MG63 (cell line): ENCODE data around the gene TXNRD2. TPM values are rescaled to one million over a fixed set of nuclear protein-coding genes. Genes with fewer than 3 reads are reported as not detected.

Source experiments
- DNase-seq: peaks from one replicate; pipeline ENCODE4 v3.0.0-alpha.2; 2020
- H3K27me3 ChIP-seq: fragments of 250-450 bp; sonication (Bioruptor Pico); 2 replicates; pipeline ENCODE4 v1.5.1; 2020; ENCODE audit warnings: mild to moderate bottlenecking, moderate library complexity
- H3K36me3 ChIP-seq: fragments of 250-450 bp; sonication (Bioruptor Pico); 2 replicates; pipeline ENCODE4 v1.5.1; 2020; ENCODE audit warnings: mild to moderate bottlenecking, moderate library complexity
- H3K4me3 ChIP-seq: fragments of 250-450 bp; sonication (Bioruptor Pico); 2 replicates; pipeline ENCODE4 v1.5.1; 2020; ENCODE audit warnings: mild to moderate bottlenecking, moderate library complexity
- H3K9me3 ChIP-seq: fragments of 250-450 bp; sonication (Bioruptor Pico); 2 replicates; pipeline ENCODE4 v1.5.1; 2020; ENCODE audit warnings: mild to moderate bottlenecking, moderate library complexity
- total RNA-seq: library from RNA; depleted of rRNA; stranded (reverse); fragments of >200 nt; shearing (Covaris generic); gene quantifications from 2 replicates; pipeline ENCODE4 v1.2.3, GENCODE V29; 2014; ENCODE audit warnings: low replicate concordance; rRNA removed

Gene TXNRD2
- total RNA-seq: 52.7 and 61.8 TPM in 2 replicates

DNA sequence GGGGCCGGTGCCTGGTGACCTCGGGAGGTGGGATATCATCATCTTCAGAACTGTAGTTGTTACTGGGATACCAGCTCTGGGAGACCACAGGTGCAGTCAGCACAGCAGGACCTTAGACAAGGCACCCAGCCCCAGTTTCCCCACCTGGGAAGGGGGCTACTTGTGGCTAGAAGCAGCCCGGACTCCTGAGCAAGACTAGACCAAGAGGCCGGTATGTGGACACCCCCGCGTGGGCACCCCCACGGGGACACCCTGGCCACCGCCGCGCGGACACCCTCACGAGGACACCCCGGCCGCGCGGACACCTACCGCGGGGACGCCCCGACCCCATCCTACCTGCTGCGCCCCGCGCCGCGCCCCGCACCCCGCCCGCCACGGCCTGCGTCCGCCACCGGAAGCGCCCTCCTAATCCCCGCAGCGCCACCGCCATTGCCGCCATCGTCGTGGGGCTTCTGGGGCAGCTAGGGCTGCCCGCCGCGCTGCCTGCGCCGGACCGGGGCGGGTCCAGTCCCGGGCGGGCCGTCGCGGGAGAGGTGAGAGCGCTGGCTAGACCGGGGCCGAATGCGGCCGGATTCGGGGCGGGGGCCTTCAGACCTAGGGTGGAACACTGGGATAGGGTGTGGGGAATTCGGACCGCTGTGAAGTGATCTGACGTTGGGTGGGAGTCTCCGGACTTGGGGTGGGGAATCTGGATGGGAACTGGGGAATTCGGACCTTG is at the start of gene TXNRD2, which contains the start of gene COMT:
Gene TXNRD2 (minus strand): TSS at position 454 of the 718 bp plus-strand sequence. CDS start 15 bp downstream, at position 439.
Gene COMT (plus strand): TSS at position 408 of the 718 bp plus-strand sequence. CDS start 20,755 bp downstream, outside the sequence.
- peaks cover 17% of the 10 kb centered on the region for H3K36me3 ChIP-seq
- DNase-seq: peak; percentile 75
- H3K4me3 ChIP-seq: peak within 1 kb of the TSS; percentile 76
- no peaks in the 10 kb centered on the region for H3K27me3 ChIP-seq
- no peaks in the 10 kb centered on the region for H3K9me3 ChIP-seq

DNA sequence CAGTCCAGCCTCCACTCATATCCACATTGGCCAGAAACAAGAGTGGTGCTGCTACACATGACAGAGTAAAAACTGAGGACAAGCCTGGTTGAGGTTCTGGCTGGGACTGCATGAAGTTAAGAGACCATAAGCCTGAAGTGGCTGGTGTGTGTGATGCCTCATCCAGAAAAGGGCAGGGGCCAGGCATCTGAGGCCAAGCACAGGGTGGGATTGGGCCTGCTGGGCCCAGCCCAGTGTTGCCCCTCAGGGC is 49.7 kb upstream of the TXNRD2 start:
- H3K27me3 ChIP-seq: no peaks in the 10 kb centered on the region
- DNase-seq: no peak
- no peak overlapping the region for H3K4me3 ChIP-seq
- no peaks in the 10 kb centered on the region for H3K36me3 ChIP-seq
- H3K9me3 ChIP-seq: no peaks in the 10 kb centered on the region

DNA sequence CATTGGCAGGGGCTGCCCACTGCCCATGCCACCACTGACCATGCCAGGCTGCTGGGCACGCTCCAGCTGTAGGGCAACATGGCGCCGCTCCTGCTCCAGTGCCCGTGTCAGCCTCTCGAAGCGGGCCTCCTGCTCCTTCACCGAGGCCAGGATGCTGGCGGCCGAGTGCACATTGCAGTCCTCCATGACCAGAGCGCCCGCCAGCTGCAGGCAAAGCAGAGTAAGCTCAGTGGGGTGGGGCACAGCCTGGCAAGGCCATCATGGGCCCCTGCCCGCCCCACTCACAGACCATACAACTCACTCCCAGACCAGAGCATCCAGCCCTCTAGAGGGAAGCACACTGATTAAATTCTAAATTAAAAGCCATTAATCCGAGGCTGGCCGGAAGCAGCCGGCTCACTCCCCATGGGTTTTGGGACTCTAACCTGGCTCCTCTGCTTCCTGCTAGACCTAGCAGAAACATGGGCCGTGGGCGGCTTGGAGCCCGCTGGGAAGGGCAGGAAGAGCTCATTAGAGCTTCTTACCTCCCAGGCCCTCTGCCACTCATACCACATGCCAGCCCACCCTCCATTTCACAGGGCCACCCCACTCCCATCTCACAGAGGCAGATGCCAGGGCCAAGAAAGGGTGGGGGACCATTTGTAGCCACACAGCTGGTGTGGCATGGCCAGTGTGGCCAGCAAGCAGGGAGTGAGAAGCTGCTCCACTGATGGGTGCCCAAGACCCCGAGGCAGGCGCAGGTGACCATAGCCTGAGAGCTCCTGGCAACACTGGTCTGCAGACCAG is 49.2 kb upstream of the TXNRD2 start:
- Histone ChIP-seq H3K27me3 (no peaks in the 10 kb centered on the region), H3K36me3 (no peaks in the 10 kb centered on the region), H3K9me3 (no peaks in the 10 kb centered on the region), H3K4me3 (no peak overlapping the region)
- DNase-seq: no peak

DNA sequence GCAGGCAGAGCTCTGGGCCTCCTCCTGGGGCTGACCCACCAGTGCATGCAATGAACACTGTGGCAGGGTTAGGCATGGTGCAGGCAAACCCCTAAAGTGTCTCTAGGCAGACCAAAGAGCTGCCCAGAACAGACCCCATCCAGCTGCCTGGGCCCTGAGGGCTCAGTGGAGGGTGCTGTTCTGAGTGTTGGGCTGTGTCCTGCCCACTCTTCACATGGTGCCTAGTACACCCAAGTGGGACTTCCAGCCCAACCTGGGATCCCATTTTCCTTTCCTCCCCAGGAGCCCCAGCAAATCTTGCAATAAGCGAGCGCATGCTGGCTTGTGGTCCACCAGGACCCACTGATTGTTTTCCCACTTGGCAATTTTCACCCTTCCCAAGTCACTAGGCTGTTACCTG is 48.6 kb upstream of the TXNRD2 start:
- Histone ChIP-seq H3K4me3 (no peak overlapping the region), H3K27me3 (no peaks in the 10 kb centered on the region)
- no peak for DNase-seq

DNA sequence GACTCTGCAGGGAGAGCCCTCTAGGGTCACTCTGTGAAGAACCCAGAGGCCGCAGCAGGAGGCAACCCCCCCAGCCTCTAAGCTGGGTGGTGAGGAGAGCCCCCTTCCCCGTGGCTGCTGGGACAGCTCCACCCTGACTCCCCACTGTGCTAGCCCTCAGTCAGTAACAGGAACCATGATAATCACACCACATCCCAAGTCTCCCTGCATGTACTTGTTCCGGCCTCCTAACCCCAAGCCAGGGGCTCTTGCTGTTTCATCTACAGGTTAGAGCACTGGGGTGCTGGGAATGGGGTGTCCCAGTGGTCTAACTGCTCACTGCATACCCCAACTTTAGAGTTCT is 48.1 kb upstream of the TXNRD2 start:
- no peaks in the 10 kb centered on the region for H3K9me3 ChIP-seq
- no peaks in the 10 kb centered on the region for H3K36me3 ChIP-seq
- DNase-seq: no peak
- H3K4me3 ChIP-seq: no peak overlapping the region
- H3K27me3 ChIP-seq: no peaks in the 10 kb centered on the region

More for the DNA sequence above, 48.6 kb upstream of the TXNRD2 start:
- no peaks in the 10 kb centered on the region for H3K36me3 ChIP-seq
- no peaks in the 10 kb centered on the region for H3K9me3 ChIP-seq

DNA sequence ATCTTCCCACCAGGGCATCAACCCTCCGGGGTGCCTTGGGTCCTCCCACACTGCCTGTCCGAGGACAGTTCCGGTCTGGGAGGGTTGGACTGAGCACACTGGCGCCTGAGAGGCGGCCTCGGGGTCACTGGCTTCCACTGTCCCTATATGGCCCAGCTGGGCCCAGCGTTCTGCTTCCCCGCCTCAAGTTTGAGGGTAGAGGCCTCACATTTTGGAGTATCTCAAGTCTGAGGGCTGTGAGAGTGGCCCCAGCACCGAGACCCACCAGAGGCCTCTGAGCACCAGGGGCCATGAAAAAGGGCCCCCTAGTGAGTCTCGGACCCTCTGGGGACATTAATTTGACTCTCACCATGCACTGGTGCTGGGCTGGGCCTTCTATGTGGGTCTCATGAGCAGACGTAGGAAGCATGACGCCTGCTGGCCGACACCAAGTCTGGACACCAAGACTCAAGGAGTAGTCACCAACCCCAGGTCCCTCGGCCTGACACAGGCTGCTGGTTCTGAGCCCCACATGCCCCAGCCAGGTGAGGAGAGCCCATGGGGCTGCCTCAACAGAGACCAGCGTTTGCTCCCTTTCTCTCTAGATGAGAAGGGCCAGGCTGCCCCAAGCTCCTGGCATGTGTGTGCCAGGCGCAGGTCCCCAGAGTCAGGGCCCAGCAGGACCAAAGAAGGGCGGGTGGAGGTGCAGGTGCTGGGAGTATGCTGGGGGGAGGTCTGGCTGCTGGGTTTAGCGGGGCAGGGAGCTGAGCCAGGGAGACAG is 47.5 kb upstream of the TXNRD2 start:
- no peak overlapping the region for H3K4me3 ChIP-seq
- DNase-seq: no peak
- no peaks in the 10 kb centered on the region for H3K9me3 ChIP-seq
- H3K27me3 ChIP-seq: no peaks in the 10 kb centered on the region
- no peaks in the 10 kb centered on the region for H3K36me3 ChIP-seq

DNA sequence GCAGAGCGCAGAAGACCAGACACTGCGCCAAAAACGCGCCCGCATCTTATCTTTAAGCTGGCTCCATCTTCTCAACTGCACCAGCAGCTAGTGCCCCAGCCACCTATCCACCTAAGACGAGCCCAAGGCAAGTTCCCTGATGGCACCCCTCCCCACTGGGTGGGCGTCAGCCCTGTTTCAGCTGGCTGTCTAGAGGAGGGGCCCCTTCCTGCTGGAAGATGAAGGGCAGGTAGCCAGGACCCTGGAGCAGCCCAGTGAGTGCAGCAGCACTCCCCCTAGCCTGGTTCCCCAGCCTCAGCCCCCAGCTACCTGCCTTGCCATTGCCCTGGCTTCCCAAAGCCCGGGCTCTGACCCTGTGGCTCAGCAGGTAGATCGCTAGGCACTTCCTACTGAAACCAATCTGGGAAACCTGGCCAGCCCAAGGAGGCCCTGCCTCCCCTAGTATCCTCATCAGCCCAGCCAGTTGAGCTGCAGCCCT is 46.8 kb upstream of the TXNRD2 start:
- Histone ChIP-seq H3K27me3 (no peaks in the 10 kb centered on the region), H3K9me3 (no peaks in the 10 kb centered on the region), H3K36me3 (no peaks in the 10 kb centered on the region), H3K4me3 (no peak overlapping the region)
- DNase-seq: no peak

DNA sequence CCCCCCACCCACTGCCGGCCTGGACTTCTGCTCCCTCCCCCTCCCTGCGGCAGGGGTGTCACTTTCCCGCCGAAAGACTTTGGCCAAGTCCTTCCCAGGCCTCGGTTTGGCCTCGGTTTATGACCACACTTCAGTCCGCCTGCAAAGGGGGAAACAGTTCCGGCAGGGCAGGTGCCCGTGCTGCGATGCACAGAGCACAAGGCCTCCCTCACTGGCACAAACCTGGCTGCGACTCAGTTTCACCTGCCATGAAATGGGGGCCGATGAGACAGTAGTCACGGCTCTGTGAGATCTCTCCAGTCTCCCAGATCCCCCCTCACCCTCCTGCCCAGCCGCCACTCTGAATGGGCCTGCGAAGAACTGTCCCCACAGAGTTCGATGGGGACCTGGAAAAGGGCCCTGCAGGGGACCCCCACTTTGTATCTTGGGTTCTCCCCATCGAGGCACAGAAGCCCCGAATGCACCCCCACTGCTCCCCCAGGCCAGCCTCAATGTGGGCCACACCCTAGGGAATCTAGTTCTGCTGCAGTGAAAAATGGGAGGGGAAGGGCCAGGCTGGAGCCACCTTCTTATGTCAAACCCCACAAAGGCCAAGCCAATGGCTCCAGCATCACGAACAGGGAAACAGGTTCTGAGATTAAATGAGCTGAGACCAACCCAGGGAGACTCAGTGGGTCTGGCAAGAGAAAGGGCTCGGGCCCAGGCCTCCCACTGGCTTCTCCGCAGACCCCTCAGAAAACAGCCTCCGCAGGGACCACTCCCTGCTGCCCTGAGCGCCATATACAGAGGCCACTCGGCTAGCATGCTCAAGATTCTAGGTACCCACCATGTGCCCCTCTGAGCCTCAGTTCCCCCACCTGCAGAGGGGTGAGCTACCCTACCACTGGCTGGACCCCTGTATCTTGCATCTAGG is 46.0 kb upstream of the TXNRD2 start:
- Histone ChIP-seq H3K36me3 (no peaks in the 10 kb centered on the region), H3K4me3 (no peak overlapping the region), H3K9me3 (no peaks in the 10 kb centered on the region), H3K27me3 (no peaks in the 10 kb centered on the region)
- no peak for DNase-seq

DNA sequence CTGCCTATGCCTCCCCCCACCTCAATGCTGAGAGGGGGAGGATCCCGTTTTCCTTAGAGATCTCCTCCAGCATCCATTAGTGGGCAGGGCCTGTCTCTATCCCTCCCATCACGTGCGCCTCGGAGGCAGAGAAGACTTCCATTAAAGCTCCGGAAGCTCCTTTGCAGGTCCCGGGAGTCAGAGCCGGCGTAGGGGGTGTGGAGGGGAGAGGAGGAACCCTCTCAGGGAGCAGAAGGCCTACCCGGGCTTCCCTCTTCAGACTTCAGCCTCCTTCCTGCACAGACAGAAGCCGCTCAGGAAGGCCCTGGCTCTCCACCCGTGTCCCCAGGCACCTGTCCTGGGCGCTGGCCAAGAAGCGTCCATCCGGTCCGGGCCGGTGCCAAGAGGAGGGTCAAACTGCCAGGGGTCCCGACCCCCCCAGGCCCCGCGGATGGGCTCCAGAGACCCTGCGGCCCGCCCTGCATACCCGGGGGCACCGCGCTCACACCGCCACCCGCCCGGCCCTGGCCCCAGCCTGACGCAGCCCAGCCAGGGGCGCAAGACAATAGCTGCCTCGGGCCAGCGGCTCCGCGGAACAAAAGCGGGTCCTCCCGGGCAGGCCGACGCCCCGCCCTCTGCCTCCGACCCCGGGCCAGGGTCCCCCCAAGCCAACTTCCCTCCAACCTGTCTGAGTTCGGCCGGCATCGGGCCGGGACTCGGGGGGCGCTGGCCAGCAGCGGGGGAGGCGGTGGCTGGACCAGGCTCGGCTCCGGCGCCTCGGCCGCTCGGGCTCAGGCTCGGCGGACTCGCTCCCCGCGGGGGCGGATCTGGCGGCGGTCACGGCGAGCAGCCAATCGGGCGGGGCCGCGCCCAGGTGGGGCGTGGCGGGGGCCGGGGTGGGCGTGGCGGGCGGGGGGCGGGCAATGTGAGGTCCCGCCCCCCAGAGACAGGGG is 45.1 kb upstream of the TXNRD2 start:
- DNase-seq: peak; percentile 65

DNA sequence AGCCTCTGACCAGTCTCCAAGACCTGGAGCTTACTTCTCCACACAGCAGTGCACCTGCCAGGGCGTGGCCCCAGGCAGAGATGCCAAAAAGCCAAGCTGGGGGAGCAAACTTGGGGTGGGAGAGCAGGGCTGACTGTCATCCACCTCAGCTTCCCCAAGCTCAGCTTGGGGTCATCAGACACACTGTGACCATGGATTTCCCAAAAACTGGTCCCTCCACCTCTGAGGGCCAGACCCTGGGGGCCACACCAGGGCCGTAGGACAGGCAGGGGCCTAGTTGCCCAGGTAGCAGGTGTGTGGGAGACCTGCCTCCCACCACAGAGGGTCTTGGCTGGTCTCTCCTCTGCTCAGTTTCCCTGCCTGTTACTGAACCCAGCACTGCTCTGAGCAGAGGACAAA is 44.4 kb upstream of the TXNRD2 start:
- no peaks in the 10 kb centered on the region for H3K9me3 ChIP-seq
- H3K36me3 ChIP-seq: no peaks in the 10 kb centered on the region
- DNase-seq: no peak
- no peaks in the 10 kb centered on the region for H3K27me3 ChIP-seq
- H3K4me3 ChIP-seq: no peak overlapping the region; the same call in 1 of the 2 replicates

More for the DNA sequence above, 45.1 kb upstream of the TXNRD2 start:
- Histone ChIP-seq H3K4me3 (peak overlapping the region; percentile 54), H3K27me3 (no peaks in the 10 kb centered on the region), H3K9me3 (no peaks in the 10 kb centered on the region), H3K36me3 (no peaks in the 10 kb centered on the region)

DNA sequence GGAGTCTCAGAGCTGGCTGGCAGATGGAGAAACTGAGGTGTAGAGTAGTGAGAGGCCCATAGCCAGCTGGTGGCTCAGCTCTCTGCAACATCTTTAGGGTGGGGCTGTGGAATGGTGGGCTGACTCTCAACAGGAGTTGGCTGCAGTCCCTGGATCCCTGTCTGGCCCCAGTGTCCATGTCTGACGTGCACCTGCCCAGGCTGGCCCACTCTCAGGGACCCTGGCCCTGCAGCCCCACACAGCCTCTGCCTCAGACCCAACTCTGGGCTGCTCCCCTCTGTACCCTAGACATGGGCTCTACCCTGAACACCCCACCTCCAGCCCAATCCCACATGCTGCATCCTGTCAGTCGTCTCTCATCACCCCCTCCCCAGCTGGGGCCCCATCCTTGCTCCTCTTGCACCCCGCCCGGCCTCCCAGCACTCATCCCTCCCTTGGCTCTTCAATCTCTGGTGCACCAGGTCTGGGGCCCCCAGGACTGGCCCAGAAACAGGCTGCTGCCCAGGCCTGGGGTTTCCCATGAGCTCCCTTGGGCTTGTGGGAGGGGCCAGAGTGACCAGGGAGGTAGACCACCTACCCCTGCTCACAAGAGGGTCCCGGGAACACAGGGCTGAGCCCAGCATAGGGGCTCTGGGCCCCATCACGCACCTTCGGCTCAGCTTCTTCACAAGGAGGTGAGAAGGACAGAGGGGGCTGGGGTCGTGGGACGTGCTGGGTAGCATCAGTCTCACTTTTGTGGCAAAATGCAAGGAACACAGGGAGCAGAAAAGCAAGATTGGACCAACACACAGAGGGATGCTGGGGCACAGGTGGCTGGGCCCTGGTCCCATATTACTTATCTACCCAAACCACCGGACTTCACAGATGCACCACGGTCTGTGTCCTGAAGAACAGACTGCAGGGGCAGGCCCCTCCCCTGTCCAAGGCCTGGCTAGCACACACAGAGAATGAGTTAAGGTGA is 43.5 kb upstream of the TXNRD2 start:
- Histone ChIP-seq H3K4me3 (no peak overlapping the region), H3K27me3 (no peaks in the 10 kb centered on the region), H3K36me3 (no peaks in the 10 kb centered on the region), H3K9me3 (no peaks in the 10 kb centered on the region)
- no peak for DNase-seq

DNA sequence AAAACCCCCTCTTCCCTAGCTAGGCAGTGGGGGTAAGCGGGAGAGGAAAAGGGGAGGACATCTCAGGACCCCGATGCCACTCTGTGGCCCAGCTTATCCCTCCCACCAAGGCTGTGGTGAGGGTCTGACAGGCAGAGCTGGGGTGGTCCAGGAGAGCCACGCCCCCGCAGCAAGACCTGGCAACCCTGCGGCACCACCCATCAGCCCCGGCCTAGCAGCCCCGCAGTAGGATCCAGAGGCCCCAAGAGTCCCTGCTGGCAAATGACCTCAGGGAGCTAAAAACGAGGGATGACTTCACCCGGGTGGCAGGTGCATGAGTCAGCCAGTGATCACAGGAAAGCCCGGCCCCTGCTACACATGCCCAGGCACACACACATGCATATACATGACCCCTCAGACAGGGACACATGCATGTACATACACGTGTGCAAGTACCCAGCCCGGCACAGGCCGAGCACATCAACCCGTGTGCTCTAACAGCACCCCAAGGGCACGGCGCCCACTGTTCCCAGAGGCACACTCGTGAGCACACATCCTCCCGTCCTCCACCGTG is 42.7 kb upstream of the TXNRD2 start:
- peak; percentile 82 for DNase-seq
- Histone ChIP-seq H3K4me3 (no peak overlapping the region), H3K36me3 (no peaks in the 10 kb centered on the region), H3K9me3 (no peaks in the 10 kb centered on the region), H3K27me3 (no peaks in the 10 kb centered on the region)

DNA sequence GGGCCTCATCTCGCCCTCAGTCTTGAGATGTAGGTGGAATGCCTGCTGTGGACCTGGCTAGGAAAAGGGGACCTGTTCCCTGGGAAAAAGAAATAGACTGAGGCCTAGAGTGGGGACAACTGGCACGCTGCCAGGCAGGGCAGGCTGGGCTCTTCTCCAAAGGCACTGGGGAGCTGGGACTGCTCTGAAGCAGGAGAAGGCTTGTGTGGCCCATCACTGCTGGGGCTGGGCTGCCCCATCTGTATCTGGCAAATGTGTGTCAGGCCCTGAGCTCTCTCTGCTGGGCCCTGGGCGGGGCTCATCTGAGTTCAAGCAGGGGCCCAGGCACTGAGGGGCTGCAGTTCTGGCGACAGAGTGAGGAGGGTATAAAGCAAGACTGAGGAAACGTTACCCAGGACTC is 42.1 kb upstream of the TXNRD2 start:
- no peaks in the 10 kb centered on the region for H3K36me3 ChIP-seq
- no peak overlapping the region for H3K4me3 ChIP-seq
- DNase-seq: no peak
- H3K27me3 ChIP-seq: no peaks in the 10 kb centered on the region
- no peaks in the 10 kb centered on the region for H3K9me3 ChIP-seq

DNA sequence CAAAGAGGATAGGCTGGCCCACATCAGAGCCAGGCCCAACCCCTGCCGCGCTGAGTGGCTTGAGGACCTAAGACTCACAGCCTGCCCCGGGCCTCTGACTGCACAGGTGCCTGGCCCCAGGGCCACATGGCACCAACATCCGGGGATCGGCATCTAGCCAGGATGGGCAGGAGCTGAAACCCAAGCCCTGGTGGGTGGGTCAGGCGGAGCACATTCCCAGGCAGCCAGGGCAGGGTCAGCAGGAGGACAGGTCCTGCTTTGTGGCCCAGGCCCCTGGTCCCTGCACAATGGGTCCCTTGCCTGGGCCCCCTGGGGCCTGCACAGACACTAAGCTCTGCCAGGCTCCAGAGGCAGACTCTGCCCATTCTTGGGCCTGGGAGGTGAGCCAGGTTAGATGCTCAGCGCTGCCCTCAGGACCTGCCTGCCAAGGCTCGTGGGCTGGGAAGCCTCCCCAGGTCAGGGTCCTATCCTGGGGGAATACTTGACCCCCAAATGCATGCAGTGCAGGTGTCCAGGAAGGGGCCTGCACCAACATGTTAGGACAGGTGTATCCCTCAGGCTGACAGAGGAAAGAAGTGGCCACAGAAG is 41.5 kb upstream of the TXNRD2 start:
- Histone ChIP-seq H3K36me3 (no peaks in the 10 kb centered on the region), H3K9me3 (no peaks in the 10 kb centered on the region), H3K27me3 (no peaks in the 10 kb centered on the region), H3K4me3 (no peak overlapping the region)
- no peak for DNase-seq
